ENCODE data around the gene CDKN2AIP.

CDKN2AIP gene

DNA sequence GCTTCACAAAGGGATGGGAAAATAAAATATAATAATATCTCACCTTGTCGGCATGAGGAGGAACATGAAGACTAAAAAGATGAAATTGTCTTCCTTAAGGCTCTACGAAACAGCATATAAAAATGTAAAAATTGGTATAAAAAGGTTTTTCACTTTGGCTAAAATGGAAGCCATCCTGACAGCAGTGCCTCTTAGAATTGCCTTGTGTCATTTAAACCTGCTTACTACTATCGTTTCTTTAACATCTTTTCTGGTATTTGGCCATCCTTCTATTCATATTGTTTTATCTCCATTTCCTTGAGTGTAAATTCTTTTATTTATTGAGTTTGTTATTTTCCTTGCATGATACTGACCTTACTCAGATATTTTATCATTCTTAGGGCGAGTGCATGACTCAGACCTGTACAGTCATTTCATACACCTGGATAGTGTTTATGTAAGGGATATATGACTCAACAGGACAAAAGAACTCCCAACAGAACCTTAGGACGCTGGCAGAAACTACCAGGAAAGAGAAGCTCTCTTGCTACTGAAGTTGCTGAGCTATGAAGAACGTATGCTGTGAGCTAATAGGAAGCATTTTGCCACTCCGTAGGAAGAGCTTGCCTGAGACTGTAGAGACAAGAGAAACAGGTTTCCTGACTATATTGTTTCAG is 5.8 kb upstream of the CDKN2AIP start:
- CTCF ChIA-PET: no interaction called here
- no peak for DNase-seq (ENCODE audit: low read depth, low spot score)
- POLR2A ChIA-PET: no interaction called here
- TF ChIP-seq, protein P1, sequence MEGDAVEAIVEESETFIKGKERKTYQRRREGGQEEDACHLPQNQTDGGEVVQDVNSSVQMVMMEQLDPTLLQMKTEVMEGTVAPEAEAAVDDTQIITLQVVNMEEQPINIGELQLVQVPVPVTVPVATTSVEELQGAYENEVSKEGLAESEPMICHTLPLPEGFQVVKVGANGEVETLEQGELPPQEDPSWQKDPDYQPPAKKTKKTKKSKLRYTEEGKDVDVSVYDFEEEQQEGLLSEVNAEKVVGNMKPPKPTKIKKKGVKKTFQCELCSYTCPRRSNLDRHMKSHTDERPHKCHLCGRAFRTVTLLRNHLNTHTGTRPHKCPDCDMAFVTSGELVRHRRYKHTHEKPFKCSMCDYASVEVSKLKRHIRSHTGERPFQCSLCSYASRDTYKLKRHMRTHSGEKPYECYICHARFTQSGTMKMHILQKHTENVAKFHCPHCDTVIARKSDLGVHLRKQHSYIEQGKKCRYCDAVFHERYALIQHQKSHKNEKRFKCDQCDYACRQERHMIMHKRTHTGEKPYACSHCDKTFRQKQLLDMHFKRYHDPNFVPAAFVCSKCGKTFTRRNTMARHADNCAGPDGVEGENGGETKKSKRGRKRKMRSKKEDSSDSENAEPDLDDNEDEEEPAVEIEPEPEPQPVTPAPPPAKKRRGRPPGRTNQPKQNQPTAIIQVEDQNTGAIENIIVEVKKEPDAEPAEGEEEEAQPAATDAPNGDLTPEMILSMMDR (IDR thresholded peaks at IDR 0.05; ENCODE audit: insufficient read depth, low read length, missing control alignments): no peak
- H3K4me3 ChIP-seq (ENCODE audit: low read depth, low read length): no peak overlapping the region

DNA sequence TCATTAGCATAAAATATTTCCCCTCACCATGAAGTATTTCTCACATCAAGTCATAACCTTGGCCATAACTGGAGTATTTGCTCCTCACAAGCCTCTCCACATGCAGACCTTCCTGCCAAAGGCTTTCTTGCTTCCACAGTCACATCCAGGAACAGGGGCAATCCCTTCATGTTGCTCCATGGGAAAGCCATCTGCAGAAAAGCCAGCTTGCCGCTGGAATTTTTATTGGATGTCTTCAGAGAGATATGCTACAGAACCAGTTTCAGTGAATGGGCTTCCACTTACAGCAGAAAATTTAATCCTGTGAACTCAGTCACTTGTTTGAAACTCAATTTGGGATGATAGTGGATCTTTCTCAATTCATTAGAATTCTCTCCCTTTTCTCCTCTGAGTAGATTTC is 3.2 kb upstream of the CDKN2AIP start:
- ChIA-PET CTCF (interaction anchor here (1.9 kb wide), 1 partner anchor 10 kb away, joined by 6 read pairs; no protein-coding TSS in a partner anchor), POLR2A (no interaction called here)
- TF ChIP-seq, protein P1 (IDR thresholded peaks at IDR 0.05; ENCODE audit: insufficient read depth, low read length, missing control alignments): no peak
- DNase-seq (ENCODE audit: low read depth, low spot score): no peak
- no peak overlapping the region for H3K4me3 ChIP-seq (ENCODE audit: low read depth, low read length)

- peak overlapping the region; percentile 87 for H3K4me3 ChIP-seq (ENCODE audit: low read depth, low read length)
- TF ChIP-seq, protein P1 (IDR thresholded peaks at IDR 0.05; ENCODE audit: insufficient read depth, low read length, missing control alignments): no peak
- ChIA-PET CTCF (interaction anchor here (0.6 to 1.5 kb wide), 7 partner anchors 9 to 506 kb away, joined by 3 to 11 read pairs (median 3); no protein-coding TSS in a partner anchor), POLR2A (interaction anchor here (0.7 to 1.7 kb wide), 4 partner anchors 10 to 883 kb away, joined by 3 to 6 read pairs (median 4); no protein-coding TSS in a partner anchor)
- DNase-seq (ENCODE audit: low read depth, low spot score): no peak
These were observed 702 bp upstream of the CDKN2AIP start for GRCh38 chr4:183443655-183444213.

DNA sequence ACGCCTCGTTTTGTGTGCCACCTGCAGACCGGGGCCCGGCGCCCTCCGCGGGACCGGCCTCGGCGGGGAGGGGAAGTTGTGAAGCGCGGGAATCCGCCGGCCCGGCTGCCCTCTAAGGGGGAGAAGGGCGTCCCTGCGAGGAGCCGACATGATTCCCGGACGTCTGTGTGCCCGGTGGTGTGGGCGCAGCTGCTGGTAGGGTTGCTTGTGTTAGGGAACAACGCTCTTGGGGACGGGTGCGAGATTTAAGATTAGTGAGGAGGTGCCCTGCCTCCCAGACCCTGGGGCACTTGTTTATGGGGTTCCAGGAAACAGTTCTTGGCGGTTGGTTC is 627 bp downstream of the CDKN2AIP start:
- CTCF ChIA-PET: no interaction called here
- TF ChIP-seq, protein P1 (IDR thresholded peaks at IDR 0.05; ENCODE audit: insufficient read depth, low read length, missing control alignments): no peak
- POLR2A ChIA-PET: no interaction called here
- H3K4me3 ChIP-seq (ENCODE audit: low read depth, low read length): peak overlapping the region; percentile 87
- no peak for DNase-seq (ENCODE audit: low read depth, low spot score)

- ChIA-PET CTCF (no interaction called here), POLR2A (no interaction called here)
- TF ChIP-seq, protein P1 (IDR thresholded peaks at IDR 0.05; ENCODE audit: insufficient read depth, low read length, missing control alignments): no peak
- no peak for DNase-seq (ENCODE audit: low read depth, low spot score)
- H3K4me3 ChIP-seq (ENCODE audit: low read depth, low read length): no peak overlapping the region
These were observed 3.2 kb downstream of the CDKN2AIP start for GRCh38 chr4:183447646-183448045.

- TF ChIP-seq, protein P1 (IDR thresholded peaks at IDR 0.05; ENCODE audit: insufficient read depth, low read length, missing control alignments): no peak
- POLR2A ChIA-PET: no interaction called here
- CTCF ChIA-PET: no interaction called here
- no peak overlapping the region for H3K4me3 ChIP-seq (ENCODE audit: low read depth, low read length)
- DNase-seq (ENCODE audit: low read depth, low spot score): no peak
These were observed 4.0 kb downstream of the CDKN2AIP start for GRCh38 chr4:183448436-183448835.

Data from AG04449 (cell line).